Lower lobe of right lung (tissue), 2 donors: ENCODE measurements around the gene SKAP2. TPM values are rescaled to one million over a fixed set of nuclear protein-coding genes. Genes with fewer than 3 reads are reported as not detected.

Source experiments
- ATAC-seq, 2 donors: fragments of 200-7000 bp; cut with Tn5 transposase; one replicate each; pipeline ENCODE4 v1.9.1; 2020 to 2022; ENCODE audit warnings: mild to moderate bottlenecking in 2 of 2, moderate library complexity in 2 of 2
- DNase-seq: peaks from one replicate; pipeline ENCODE4 v3.0.0-alpha.2; 2020
- H3K27ac ChIP-seq: fragments of 200-600 bp; one replicate; pipeline ENCODE4 v1.8.0; 2022
- H3K27me3 ChIP-seq: fragments of 200-600 bp; one replicate; pipeline ENCODE4 v1.8.0; 2022; ENCODE audit warnings: low read depth
- H3K36me3 ChIP-seq: fragments of 200-600 bp; one replicate; pipeline ENCODE4 v1.8.0; 2022; ENCODE audit warnings: mild to moderate bottlenecking
- H3K4me1 ChIP-seq: fragments of 200-600 bp; one replicate; pipeline ENCODE4 v1.8.0; 2022
- H3K4me3 ChIP-seq: fragments of 200-600 bp; one replicate; pipeline ENCODE4 v1.8.0; 2022; ENCODE audit warnings: mild to moderate bottlenecking
- H3K9me3 ChIP-seq: fragments of 200-600 bp; one replicate; pipeline ENCODE4 v1.8.0; 2022
- intact Hi-C: fragments of 100-400 bp; cut with DNase I; formaldehyde crosslinking; loops from one replicate; pipeline ENCODE4 v1.11.0; 2022
- total RNA-seq: library from RNA; stranded (reverse); fragmentation: NEBNext Ultra II Directional; extraction: Animal tissue kit (Norgen Biotek cat#: 25700); gene quantifications from one replicate; pipeline ENCODE4 v1.2.1, GENCODE V29; 2021
- TF ChIP-seq, protein P1 (sequence below): fragments of 200-600 bp; IDR thresholded peaks from one replicate; pipeline ENCODE4 v1.8.0; 2022; ENCODE audit warnings: antibody characterized with exemption, mild to moderate bottlenecking
- donor health status: DM: no; HTN: yes; CAD: no; lungs with severe emphysema.

Gene SKAP2
- total RNA-seq, 1 donor from 2014 or later, result 75.0 TPM

DNA sequence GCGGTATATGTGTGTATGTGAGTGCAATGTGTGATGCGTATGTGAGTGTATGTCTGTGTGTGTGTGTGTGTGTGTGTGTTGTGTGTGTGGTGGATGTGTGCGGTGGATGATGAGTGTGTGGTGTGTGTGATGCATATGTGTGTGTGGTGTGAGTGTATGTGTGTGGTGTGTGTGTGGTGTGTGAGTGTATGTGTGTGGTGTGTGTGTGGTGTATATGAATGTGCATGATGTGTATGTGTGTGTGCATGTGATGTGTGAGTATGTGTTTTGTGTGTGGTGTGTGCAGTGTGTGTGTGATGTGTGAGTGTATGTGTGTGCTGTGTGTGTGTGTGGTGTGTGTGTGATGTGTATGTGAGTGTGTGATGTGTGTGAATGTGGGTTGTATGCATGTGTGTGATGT lies 222.0 kb downstream of the SKAP2 start:
- Histone ChIP-seq H3K27ac (no peak overlapping the region), H3K4me1 (no peaks in the 10 kb centered on the region), H3K4me3 (no peak overlapping the region), H3K9me3 (no peaks in the 10 kb centered on the region), H3K36me3 (no peaks in the 10 kb centered on the region), H3K27me3 (no peaks in the 10 kb centered on the region)
- ATAC-seq (no peak), DNase-seq (no peak)
- TF ChIP-seq, protein P1, sequence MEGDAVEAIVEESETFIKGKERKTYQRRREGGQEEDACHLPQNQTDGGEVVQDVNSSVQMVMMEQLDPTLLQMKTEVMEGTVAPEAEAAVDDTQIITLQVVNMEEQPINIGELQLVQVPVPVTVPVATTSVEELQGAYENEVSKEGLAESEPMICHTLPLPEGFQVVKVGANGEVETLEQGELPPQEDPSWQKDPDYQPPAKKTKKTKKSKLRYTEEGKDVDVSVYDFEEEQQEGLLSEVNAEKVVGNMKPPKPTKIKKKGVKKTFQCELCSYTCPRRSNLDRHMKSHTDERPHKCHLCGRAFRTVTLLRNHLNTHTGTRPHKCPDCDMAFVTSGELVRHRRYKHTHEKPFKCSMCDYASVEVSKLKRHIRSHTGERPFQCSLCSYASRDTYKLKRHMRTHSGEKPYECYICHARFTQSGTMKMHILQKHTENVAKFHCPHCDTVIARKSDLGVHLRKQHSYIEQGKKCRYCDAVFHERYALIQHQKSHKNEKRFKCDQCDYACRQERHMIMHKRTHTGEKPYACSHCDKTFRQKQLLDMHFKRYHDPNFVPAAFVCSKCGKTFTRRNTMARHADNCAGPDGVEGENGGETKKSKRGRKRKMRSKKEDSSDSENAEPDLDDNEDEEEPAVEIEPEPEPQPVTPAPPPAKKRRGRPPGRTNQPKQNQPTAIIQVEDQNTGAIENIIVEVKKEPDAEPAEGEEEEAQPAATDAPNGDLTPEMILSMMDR, result no peak
- intact Hi-C loops, result no loop called here

DNA sequence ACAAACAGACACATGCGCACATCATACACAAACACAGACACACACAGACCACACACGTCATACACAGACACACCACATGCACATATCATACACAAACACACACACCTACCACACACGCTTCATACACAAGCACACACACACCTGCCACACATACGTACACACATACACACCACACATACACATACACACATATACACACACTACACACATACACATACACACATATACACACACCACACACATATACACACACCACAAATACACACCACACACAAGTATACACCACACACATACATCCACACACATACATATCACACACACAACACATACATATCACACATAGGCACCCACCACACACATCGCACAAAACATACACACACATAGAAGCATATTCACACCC lies 224.7 kb downstream of the SKAP2 start:
- Histone ChIP-seq H3K27me3 (no peaks in the 10 kb centered on the region), H3K4me1 (no peaks in the 10 kb centered on the region), H3K9me3 (no peaks in the 10 kb centered on the region), H3K27ac (no peak overlapping the region), H3K36me3 (no peaks in the 10 kb centered on the region), H3K4me3 (no peak overlapping the region)
- intact Hi-C loops, result no loop called here
- TF ChIP-seq, protein P1, result no peak
- DNase-seq, result no peak
- peak in 1 of 2 donors; percentile 21 for ATAC-seq

DNA sequence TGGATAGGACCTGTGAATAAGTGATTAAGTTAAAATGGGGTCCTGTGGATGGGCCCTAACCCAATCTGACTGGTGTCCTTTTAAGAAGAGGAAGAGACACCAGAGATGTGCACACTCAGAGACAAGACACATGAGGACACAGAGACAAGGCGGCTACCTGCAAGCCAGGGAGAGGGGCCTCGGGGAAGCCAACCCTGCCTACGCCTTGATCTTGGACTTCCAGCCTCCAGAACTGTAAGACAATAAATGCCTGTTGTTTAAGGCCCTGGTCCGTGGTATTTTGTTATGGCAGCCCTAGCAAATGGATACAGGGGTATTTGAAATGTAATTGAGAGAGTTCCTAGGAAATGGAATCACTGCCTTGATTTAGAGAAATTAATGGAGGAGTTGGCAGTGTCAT lies 225.3 kb downstream of the SKAP2 start:
- TF ChIP-seq, protein P1, result no peak
- Histone ChIP-seq H3K9me3 (no peaks in the 10 kb centered on the region), H3K36me3 (no peaks in the 10 kb centered on the region), H3K4me3 (no peak overlapping the region), H3K4me1 (no peaks in the 10 kb centered on the region), H3K27ac (no peak overlapping the region), H3K27me3 (no peaks in the 10 kb centered on the region)
- ATAC-seq (no peak), DNase-seq (no peak)
- intact Hi-C loops, result no loop called here

DNA sequence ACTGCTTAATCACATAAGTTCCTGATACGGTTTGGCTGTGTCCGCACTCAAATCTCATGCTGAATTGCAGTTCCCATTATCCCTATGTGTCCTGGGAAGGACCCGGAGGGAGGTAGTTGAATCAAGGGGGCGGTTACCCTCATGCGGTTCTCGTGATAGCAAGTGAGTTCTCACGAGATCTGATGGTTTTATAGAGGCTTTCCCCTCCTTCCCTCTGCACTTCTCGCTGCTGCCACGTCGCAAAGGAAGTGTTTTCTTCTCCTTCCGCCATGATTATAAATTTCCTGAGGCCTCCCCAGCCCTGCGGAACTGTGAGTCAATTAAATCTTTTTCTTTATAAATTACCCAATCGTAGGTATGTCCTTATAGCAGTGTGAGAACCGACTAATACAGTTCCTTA lies 226.2 kb downstream of the SKAP2 start:
- no peaks in the 10 kb centered on the region for H3K4me1 ChIP-seq
- TF ChIP-seq, protein P1, result no peak

DNA sequence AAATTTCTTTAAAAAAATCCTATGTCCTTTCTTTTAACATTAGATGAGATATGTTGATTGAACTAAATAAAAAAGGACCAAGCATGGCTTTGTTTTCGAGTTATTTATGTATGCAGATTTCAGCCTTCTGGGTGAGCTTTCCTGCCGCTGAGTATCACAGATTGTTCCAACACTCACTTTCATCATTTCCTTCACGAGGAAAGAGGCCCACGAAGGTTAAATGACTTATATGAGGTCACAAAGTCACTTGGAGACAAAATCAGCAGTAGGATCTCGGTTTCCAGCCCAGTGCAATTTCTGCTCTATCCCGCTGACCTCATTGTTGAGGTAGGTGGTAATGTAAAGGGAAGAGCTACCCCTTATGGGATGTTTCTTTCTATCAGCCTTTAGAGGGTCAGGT lies 226.8 kb downstream of the SKAP2 start:
- DNase-seq (no peak), ATAC-seq (no peak)
- no peaks in the 10 kb centered on the region for H3K27me3 ChIP-seq
- no peak overlapping the region for H3K4me3 ChIP-seq
- intact Hi-C loops, result no loop called here
- H3K9me3 ChIP-seq, result no peaks in the 10 kb centered on the region
- no peaks in the 10 kb centered on the region for H3K36me3 ChIP-seq
- no peaks in the 10 kb centered on the region for H3K4me1 ChIP-seq
- TF ChIP-seq, protein P1, result no peak
- no peak overlapping the region for H3K27ac ChIP-seq

More for the DNA sequence above, 226.2 kb downstream of the SKAP2 start:
- ATAC-seq (no peak), DNase-seq (no peak)
- intact Hi-C loops, result no loop called here
- Histone ChIP-seq H3K9me3 (no peaks in the 10 kb centered on the region), H3K36me3 (no peaks in the 10 kb centered on the region), H3K27ac (no peak overlapping the region), H3K4me3 (no peak overlapping the region), H3K27me3 (no peaks in the 10 kb centered on the region)

DNA sequence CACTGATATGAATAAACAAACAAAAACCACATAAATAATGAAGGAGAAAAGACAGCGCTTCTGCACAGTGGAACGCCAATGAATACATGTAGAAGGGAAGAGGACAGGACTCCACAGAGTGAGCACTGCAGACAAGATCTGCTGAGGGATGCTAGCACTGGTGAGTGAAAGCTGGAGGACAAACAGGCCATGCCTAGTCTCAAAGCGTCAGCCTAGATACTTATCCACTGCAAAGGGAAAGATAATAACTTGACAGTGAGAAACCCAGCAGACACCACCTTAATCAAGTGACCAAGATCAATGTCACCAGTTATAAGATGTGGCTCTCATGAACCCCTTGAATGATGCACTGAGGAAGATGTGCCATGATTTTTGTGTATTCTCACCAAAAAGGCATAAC lies 227.6 kb downstream of the SKAP2 start:
- intact Hi-C loops, result no loop called here
- no peak for ATAC-seq

More for the DNA sequence above, 227.6 kb downstream of the SKAP2 start:
- TF ChIP-seq, protein P1, result no peak
- no peaks in the 10 kb centered on the region for H3K27me3 ChIP-seq
- no peak for DNase-seq
- H3K27ac ChIP-seq, result no peak overlapping the region
- no peaks in the 10 kb centered on the region for H3K9me3 ChIP-seq
- H3K4me3 ChIP-seq, result no peak overlapping the region
- no peaks in the 10 kb centered on the region for H3K36me3 ChIP-seq
- no peaks in the 10 kb centered on the region for H3K4me1 ChIP-seq
